ENCODE data around the gene PBLD. TPM values are rescaled to one million over a fixed set of nuclear protein-coding genes. Genes with fewer than 3 reads are reported as not detected.

PBLD gene
- total and polyA plus RNA-seq, 9 of the 15 experiments (the other 6 are each of a cell fraction or from before 2014, with no cell fraction given) = 1.2 to 4.3 (median 2.5) TPM

DNA sequence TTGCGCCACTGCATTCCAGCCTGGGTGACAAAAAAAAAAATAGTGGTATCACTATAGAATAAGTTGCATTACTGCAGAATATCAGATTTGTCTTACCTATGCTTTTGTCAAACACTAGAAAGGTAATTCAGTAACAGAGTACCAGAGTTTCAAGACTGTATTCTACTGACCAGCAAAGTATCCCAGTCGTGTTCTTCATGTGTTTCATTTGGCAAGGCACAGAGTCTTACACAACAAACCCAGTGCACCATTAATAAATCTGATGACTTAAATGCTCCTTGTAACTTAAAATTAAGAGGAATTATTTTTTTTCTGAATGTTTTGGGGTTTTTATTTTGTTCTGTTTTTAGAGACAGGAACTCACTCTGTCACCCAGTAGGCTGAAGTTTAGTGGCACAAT is 34.4 kb upstream of the PBLD start (continued):
- TF ChIP-seq, protein P1, sequence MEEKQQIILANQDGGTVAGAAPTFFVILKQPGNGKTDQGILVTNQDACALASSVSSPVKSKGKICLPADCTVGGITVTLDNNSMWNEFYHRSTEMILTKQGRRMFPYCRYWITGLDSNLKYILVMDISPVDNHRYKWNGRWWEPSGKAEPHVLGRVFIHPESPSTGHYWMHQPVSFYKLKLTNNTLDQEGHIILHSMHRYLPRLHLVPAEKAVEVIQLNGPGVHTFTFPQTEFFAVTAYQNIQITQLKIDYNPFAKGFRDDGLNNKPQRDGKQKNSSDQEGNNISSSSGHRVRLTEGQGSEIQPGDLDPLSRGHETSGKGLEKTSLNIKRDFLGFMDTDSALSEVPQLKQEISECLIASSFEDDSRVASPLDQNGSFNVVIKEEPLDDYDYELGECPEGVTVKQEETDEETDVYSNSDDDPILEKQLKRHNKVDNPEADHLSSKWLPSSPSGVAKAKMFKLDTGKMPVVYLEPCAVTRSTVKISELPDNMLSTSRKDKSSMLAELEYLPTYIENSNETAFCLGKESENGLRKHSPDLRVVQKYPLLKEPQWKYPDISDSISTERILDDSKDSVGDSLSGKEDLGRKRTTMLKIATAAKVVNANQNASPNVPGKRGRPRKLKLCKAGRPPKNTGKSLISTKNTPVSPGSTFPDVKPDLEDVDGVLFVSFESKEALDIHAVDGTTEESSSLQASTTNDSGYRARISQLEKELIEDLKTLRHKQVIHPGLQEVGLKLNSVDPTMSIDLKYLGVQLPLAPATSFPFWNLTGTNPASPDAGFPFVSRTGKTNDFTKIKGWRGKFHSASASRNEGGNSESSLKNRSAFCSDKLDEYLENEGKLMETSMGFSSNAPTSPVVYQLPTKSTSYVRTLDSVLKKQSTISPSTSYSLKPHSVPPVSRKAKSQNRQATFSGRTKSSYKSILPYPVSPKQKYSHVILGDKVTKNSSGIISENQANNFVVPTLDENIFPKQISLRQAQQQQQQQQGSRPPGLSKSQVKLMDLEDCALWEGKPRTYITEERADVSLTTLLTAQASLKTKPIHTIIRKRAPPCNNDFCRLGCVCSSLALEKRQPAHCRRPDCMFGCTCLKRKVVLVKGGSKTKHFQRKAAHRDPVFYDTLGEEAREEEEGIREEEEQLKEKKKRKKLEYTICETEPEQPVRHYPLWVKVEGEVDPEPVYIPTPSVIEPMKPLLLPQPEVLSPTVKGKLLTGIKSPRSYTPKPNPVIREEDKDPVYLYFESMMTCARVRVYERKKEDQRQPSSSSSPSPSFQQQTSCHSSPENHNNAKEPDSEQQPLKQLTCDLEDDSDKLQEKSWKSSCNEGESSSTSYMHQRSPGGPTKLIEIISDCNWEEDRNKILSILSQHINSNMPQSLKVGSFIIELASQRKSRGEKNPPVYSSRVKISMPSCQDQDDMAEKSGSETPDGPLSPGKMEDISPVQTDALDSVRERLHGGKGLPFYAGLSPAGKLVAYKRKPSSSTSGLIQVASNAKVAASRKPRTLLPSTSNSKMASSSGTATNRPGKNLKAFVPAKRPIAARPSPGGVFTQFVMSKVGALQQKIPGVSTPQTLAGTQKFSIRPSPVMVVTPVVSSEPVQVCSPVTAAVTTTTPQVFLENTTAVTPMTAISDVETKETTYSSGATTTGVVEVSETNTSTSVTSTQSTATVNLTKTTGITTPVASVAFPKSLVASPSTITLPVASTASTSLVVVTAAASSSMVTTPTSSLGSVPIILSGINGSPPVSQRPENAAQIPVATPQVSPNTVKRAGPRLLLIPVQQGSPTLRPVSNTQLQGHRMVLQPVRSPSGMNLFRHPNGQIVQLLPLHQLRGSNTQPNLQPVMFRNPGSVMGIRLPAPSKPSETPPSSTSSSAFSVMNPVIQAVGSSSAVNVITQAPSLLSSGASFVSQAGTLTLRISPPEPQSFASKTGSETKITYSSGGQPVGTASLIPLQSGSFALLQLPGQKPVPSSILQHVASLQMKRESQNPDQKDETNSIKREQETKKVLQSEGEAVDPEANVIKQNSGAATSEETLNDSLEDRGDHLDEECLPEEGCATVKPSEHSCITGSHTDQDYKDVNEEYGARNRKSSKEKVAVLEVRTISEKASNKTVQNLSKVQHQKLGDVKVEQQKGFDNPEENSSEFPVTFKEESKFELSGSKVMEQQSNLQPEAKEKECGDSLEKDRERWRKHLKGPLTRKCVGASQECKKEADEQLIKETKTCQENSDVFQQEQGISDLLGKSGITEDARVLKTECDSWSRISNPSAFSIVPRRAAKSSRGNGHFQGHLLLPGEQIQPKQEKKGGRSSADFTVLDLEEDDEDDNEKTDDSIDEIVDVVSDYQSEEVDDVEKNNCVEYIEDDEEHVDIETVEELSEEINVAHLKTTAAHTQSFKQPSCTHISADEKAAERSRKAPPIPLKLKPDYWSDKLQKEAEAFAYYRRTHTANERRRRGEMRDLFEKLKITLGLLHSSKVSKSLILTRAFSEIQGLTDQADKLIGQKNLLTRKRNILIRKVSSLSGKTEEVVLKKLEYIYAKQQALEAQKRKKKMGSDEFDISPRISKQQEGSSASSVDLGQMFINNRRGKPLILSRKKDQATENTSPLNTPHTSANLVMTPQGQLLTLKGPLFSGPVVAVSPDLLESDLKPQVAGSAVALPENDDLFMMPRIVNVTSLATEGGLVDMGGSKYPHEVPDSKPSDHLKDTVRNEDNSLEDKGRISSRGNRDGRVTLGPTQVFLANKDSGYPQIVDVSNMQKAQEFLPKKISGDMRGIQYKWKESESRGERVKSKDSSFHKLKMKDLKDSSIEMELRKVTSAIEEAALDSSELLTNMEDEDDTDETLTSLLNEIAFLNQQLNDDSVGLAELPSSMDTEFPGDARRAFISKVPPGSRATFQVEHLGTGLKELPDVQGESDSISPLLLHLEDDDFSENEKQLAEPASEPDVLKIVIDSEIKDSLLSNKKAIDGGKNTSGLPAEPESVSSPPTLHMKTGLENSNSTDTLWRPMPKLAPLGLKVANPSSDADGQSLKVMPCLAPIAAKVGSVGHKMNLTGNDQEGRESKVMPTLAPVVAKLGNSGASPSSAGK (IDR thresholded peaks at IDR 0.05) = no peak
